HepG2 (cell line): Measurements from ENCODE around the gene YIPF3.

Experiments used
- CTCF ChIP-seq: sonication (generic); formaldehyde crosslinking; IDR thresholded peaks from 2 replicates; pipeline ENCODE4 v1.5.0; 2020; ENCODE audit warnings: mild to moderate bottlenecking, missing genetic modification reagents, moderate library complexity
- HHEX ChIP-seq: IDR thresholded peaks from 2 replicates; pipeline ENCODE4 v1.6.1; 2016; ENCODE audit warnings: control low read depth
- KDM4B ChIP-seq: sonication (generic); formaldehyde crosslinking; IDR thresholded peaks from 2 replicates; pipeline ENCODE4 v1.4.0; 2020; ENCODE audit warnings: missing genetic modification reagents
- RXRA ChIP-seq: sonication (generic); formaldehyde crosslinking; IDR thresholded peaks from 2 replicates; pipeline ENCODE4 v1.5.1; 2020; ENCODE audit warnings: missing genetic modification reagents
- ZBTB14 ChIP-seq: sonication (generic); formaldehyde crosslinking; IDR thresholded peaks from 2 replicates; pipeline ENCODE4 v1.4.0; 2020; ENCODE audit warnings: missing genetic modification reagents

- no peak for TF ChIP-seq HHEX
- no peak for TF ChIP-seq ZBTB14
- no peak for TF ChIP-seq CTCF (CRISPR knock-in tag)
- no peak for TF ChIP-seq KDM4B (CRISPR knock-in tag)
- TF ChIP-seq RXRA (CRISPR knock-in tag), result no peak
Measured at GRCh38 chr6:43504756-43505593, 11.8 kb downstream of the YIPF3 start.
